Ovary (tissue), 9 donors: Measurements from ENCODE around the gene CLIC3. TPM values are rescaled to one million over a fixed set of nuclear protein-coding genes. Genes with fewer than 3 reads are reported as not detected.

ENCODE experiments used
- DNase-seq, 5 donors: peaks; one replicate each; pipeline ENCODE4 v3.0.0-alpha.2; 2019 to 2020
- H3K27ac ChIP-seq, 2 donors: fragments of 200-600 bp; one replicate each; pipeline versions ENCODE4 v1.5.1 to v1.8.0; 2019 to 2022
- H3K27me3 ChIP-seq: fragments of 200-600 bp; one replicate; pipeline ENCODE4 v1.8.0; 2022
- H3K36me3 ChIP-seq: fragments of 200-600 bp; sonication (generic); one replicate; pipeline ENCODE4 v1.5.1; 2019
- H3K4me1 ChIP-seq: one replicate; pipeline ENCODE4 v1.8.1; 2013; ENCODE audit warnings: mild to moderate bottlenecking, moderate library complexity; ENCODE audit not compliant: insufficient read depth
- H3K4me3 ChIP-seq: fragments of 200-600 bp; sonication (generic); one replicate; pipeline ENCODE4 v1.5.1; 2017
- H3K9me3 ChIP-seq, 2 donors: fragments of 200-600 bp in 1 of 2; sonication (generic) in 1 of 2; one replicate each; pipeline versions ENCODE4 v1.5.1 to v1.8.1; 2013 to 2019; ENCODE audit warnings: mild to moderate bottlenecking in 1 of 2, moderate library complexity in 1 of 2
- CTCF ChIP-seq, 3 donors: fragments of 450-650 bp in 2 of 3; fragments of 200-600 bp in 1 of 3; IDR thresholded peaks; one replicate each; pipeline versions ENCODE4 v1.5.1 to v1.8.0; 2016 to 2022; ENCODE audit warnings: antibody characterized with exemption in 3 of 3, mild to moderate bottlenecking in 1 of 3
- EP300 ChIP-seq: sonication (generic); formaldehyde crosslinking; IDR thresholded peaks from one replicate; pipeline ENCODE4 v1.6.1; 2017; ENCODE audit warnings: antibody characterized with exemption
- POLR2A ChIP-seq: fragments of 450-650 bp; IDR thresholded peaks from one replicate; pipeline ENCODE4 v1.6.1; 2017; ENCODE audit warnings: antibody characterized with exemption, mild to moderate bottlenecking, moderate library complexity
- WGBS, 3 donors: extraction: QIAGEN DNeasy Blood & Tissue Kit in 1 of 3; methylation state at CpG; one replicate each; pipeline versions ENCODE4 v1.1.5 to v1.1.7; 2013 to 2017; 5-methylcytosine and 5-hydroxymethylcytosine counted together
- intact Hi-C, 4 donors: fragments of 100-400 bp; cut with DNase I; formaldehyde crosslinking; loops; one replicate each; pipeline versions ENCODE4 v1.11.0 to v1.15.1; 2022 to 2023
- polyA plus RNA-seq, 2 donors: library from polyadenylated mRNA; stranded (reverse); fragments of 200-250 nt in 1 of 2; fragments of 350-450 nt in 1 of 2; fragmentation: Illumina TruSeq in 1 of 2; extraction: RNeasy Lipid Tissue Mini Kit (QIAGEN cat#74804) in 1 of 2; gene quantifications; one replicate each; pipeline ENCODE4 v1.2.3, GENCODE V29; 2013 to 2014
- total RNA-seq, 7 donors: library from RNA; depleted of rRNA in 2 of 7; stranded (reverse); fragments of >200 nt in 2 of 7; fragmentation: NEBNext Ultra II Directional in 3 of 7; extraction: Animal tissue kit (Norgen Biotek cat#: 25700) in 3 of 7; gene quantifications; one replicate each; pipeline versions ENCODE4 v1.1.0 to v1.2.4, GENCODE V29; 2016 to 2023
- donor health status: DM: no; HTN: no; CAD: no; lungs with moderate emphysema.
- donor health status: DM: no; HTN: no; CAD: no.
- donor health status: Bipolar disorder and iron deficiency.
- donor health status: DM: yes; HTN: yes; CAD: no.
- donor health status: DM: no; HTN: no; CAD: no.
- donor health status: DM: yes; HTN: yes; CAD: no.

Gene CLIC3
- total and polyA plus RNA-seq, 9 donors: 0.57 to 6.5 (median 1.3) TPM; not detected in 3

GRCh38 chr9:136973618-136974617 is 22.4 kb downstream of the CLIC3 start:
- Histone ChIP-seq H3K36me3 (no peaks in the 10 kb centered on the region), H3K27me3 (no peaks in the 10 kb centered on the region), H3K4me1 (peaks cover 6% of the 10 kb centered on the region), H3K9me3 (no peaks in the 10 kb centered on the region), H3K27ac (no peak overlapping the region), H3K4me3 (no peak overlapping the region)
- WGBS, 3 donors: 88 to 89% (median 89%) methylated on average over 28 to 29 of the region's 29 CpGs
- TF ChIP-seq CTCF (IDR thresholded peaks at IDR 0.05) (no peak), POLR2A (no peak), EP300 (no peak)
- no peak for DNase-seq
- intact Hi-C loops: no loop called here

- WGBS, 3 donors: 26 to 44% (median 36%) methylated on average over 13 of the region's 13 CpGs
- intact Hi-C loops: no loop called here
- Histone ChIP-seq H3K27me3 (no peaks in the 10 kb centered on the region), H3K9me3 (no peaks in the 10 kb centered on the region), H3K27ac (no peak overlapping the region), H3K4me1 (peaks cover 2% of the 10 kb centered on the region), H3K4me3 (no peak overlapping the region), H3K36me3 (no peaks in the 10 kb centered on the region)
- DNase-seq: no peak
- no peak for TF ChIP-seq EP300
- TF ChIP-seq POLR2A: no peak
- TF ChIP-seq CTCF (IDR thresholded peaks at IDR 0.05): no peak
Observed at GRCh38 chr9:136972743-136973142, 23.6 kb downstream of the CLIC3 start.

- Histone ChIP-seq H3K4me1 (no peaks in the 10 kb centered on the region), H3K9me3 (no peaks in the 10 kb centered on the region), H3K36me3 (no peaks in the 10 kb centered on the region), H3K27me3 (no peaks in the 10 kb centered on the region), H3K27ac (no peak overlapping the region), H3K4me3 (no peak overlapping the region)
- no peak for TF ChIP-seq EP300
- no peak for TF ChIP-seq CTCF (IDR thresholded peaks at IDR 0.05)
- TF ChIP-seq POLR2A: no peak
- 61 to 72% (median 70%) methylated on average over 11 of the region's 11 CpGs for WGBS, 3 donors
- intact Hi-C loops: no loop called here
- DNase-seq: no peak
Observed at GRCh38 chr9:136972335-136972734, 24.0 kb downstream of the CLIC3 start.

GRCh38 chr9:136971746-136972145 is 24.6 kb downstream of the CLIC3 start:
- no peaks in the 10 kb centered on the region for H3K4me1 ChIP-seq
- WGBS, 3 donors: 73 to 78% (median 76%) methylated on average over 10 to 14 of the region's 14 CpGs
- no peak for DNase-seq

More at GRCh38 chr9:136971746-136972145, 24.6 kb downstream of the CLIC3 start:
- no peaks in the 10 kb centered on the region for H3K27me3 ChIP-seq
- H3K36me3 ChIP-seq: no peaks in the 10 kb centered on the region
- TF ChIP-seq POLR2A (no peak), CTCF (IDR thresholded peaks at IDR 0.05) (no peak), EP300 (no peak)
- no peak overlapping the region for H3K4me3 ChIP-seq
- intact Hi-C loops: no loop called here
- no peaks in the 10 kb centered on the region for H3K9me3 ChIP-seq
- no peak overlapping the region for H3K27ac ChIP-seq
